HG03060 (cell line): ENCODE results near the gene SCFD2.
"Not testable (repeated sequence)": the region's sequence is repeated elsewhere in the genome, so short reads cannot be mapped to it uniquely, and the experiment has no call there.

Experiments used
- ATAC-seq: cut with Tn5 transposase; IDR thresholded peaks from one replicate; pipeline ENCODE4 v1.9.1; 2021; ENCODE audit warnings: low read depth, moderate number of reproducible peaks; ENCODE audit not compliant: unreplicated experiment

Gene SCFD2

DNA sequence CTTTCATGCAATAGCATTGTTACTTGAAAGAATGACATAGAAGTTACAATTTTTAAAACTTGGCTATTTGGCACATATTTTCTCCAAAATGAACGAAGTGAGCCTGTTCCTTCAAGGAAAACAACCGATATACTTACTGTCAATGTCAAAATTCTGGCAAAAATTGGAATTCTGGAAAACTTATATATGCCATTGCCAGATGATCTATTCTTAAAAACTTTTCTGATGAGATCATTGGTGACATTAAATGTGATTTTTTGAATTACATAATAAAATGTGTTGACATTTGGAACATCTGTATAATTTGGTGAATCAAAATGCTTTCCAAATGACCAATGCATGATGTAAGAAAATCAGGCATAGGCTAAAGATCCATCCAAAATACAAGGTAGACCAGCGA is 209.0 kb downstream of the SCFD2 start:
- ATAC-seq = no peak

DNA sequence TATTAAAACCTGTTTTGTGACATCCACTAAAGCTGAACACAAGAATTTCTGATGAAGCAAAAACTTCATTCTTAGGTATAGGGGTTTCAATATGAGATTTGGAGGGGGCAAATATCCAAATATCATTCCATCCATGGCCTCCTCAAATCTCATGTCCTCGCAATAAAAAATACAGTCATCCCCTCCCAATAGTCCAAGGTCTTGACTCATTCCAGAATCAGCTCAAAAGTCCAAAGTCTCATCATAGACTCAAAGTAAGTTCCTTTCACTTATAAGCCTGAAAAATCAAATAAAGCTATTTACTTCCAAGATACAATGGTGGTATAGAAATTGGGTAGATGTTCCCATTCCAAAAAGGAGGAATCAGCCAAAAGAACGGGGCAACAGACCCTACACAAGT is 213.4 kb downstream of the SCFD2 start:
- no peak for ATAC-seq

DNA sequence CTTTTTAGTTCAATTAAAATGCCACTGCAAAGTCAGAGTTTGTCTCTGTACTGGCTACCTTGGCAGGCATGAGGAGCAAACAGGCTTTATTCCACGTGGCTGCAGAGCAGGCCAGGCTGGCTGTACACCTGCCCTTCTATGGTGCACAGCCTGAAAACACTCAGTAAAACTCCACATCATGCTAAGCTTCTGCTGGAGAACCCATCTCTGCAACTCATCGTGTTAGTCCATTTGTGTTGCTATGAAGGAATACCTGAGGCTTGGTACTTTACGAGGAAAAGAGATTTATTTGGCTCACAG is 214.4 kb downstream of the SCFD2 start:
- no peak for ATAC-seq

DNA sequence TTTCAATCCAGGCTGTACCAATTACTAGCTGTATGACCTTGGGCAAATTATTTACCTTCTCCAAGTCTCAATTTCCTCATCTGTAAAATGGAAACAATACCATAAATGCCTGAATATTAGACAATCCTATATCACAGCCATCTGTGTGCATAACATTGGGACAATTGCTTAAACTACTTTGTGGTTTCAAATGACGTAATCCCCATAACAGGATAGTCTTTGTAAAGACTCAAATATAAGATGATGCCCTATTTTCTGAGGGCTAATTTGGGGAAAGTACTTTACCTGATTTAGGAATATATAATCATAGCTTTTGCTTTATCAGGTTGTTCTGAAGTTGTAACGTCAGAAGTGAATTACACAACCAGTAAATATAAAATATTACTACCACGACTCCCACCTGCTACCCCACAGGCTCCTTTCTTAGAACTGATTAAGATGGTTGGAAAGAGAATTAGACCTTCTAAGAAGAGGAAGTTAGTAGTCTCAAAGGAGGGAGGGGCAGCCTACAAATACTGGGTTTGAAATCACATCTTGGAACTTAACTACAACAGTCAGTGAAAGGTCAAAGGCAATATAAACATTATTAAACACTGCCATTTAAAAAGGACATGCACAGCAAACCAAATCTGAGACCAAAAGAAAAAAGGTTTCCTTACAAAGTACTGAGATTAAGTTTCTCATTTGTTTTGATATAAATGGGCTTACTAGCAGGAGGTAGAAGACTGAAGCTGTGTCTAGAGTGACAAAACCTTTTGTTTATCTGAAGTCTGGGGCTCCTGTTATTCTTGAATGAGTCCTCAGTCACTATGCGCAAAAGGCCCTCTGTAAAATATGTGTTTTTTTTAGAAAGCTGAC is 215.0 kb downstream of the SCFD2 start:
- no peak for ATAC-seq

DNA sequence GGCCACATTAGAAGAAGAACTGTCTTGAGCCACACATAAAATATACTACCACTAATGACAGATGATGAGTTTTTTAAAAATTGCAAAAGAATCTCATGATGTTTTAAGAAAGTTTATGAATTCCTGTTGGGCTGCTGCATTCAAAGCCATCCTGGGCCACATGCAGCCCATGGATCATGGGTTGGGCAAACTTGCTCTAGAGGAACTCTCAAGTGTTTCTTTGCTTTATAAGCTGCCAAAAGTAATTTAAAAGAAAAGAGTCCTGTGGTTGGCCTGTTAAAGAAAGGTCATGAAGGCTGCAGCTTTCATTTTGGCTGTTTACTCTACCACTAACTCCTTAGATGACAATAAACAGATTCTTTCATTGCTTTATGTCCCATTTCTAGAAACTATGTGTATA is 218.2 kb downstream of the SCFD2 start:
- ATAC-seq = no peak

DNA sequence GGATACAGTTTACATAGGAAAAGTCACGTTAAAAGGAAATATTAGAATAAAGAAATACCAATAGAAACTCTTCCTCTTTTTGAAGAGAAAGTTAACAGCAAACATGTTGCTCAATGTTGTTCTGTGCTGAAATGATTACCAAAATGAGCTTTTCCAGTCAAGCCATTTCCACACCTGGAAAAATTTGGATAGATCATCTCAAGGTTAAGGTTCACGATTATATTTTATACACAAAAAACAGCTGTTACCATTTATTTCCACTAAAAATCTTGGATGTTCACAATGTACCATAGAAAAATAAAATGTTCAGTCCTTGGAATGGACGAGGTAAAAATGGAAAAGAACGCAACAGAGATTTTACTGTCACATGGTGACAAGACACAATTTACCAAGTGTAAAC is 218.7 kb downstream of the SCFD2 start:
- ATAC-seq = no peak

DNA sequence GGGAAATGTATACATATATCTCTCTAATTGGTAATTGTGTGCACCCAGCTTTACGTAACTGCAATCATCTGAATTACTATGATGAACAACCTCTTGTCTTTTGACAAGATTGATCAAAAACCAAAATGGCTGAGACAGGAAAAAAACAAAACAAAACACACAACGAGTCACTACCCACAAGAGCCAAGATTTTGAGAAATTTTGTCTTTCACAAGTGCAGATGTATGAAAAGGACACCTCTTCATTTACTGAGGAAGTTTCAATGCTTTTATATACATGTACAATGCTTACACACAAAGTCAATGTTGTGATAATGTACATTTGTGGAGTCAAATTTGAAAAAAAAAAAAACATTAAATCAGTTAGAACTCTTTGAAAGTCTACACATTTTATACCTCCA is 224.6 kb downstream of the SCFD2 start:
- no peak for ATAC-seq

DNA sequence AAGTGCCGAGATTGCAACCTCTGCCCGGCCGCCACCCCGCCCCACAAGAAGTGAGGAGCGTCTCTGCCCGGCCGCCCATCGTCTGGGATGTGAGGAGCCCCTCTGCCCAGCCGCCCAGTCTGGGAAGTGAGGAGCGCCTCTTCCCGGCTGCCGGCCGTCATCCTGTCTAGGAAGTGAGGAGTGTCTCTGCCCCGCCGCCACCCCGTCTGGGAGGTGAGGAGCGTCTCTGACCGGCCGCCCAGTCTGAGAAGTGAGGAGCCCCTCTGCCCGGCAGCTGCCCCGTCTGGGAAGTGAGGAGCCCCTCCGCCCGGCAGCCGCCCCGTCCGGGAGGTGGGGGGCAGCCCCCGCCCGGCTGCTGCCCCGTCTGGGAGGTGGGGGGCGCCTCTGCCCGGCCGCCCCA is 226.6 kb downstream of the SCFD2 start:
- ATAC-seq = not testable (repeated sequence)

DNA sequence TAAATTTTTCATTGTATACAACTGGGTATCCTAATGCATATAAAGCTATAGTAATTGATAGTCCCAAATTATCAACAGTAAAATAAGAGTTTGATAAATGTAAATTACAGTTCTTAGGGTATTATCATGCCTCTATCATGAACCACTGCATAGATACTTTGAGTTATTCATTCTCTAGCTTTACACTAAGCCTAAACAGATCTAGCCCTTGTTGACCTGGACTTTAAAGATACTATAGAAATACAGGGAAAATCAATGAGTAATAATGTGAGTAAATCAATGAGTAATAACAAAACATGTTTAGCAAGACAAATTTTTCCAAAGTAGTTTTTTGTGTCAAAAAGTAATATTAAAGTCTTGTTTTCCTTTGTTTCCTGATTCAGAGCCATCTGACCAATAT is 228.4 kb downstream of the SCFD2 start:
- no peak for ATAC-seq

DNA sequence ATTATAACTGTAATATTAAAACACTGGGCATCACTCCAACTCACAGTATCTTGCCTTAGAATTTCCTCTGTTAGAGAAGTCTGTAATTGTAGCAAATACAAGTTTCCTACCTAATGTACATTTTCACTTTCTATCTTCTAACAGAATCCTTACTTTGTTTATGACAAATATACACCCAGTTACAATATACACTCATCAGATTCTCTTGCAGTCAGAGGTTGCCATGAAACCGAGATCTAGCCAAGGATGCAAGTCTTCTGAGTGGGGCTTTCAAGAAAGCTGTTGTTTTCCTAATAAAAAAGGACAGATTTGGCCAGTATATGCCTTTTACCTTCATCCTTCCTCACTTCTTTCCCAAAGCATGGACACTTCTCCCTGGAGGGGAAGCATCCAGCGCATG is 228.9 kb downstream of the SCFD2 start:
- no peak for ATAC-seq

DNA sequence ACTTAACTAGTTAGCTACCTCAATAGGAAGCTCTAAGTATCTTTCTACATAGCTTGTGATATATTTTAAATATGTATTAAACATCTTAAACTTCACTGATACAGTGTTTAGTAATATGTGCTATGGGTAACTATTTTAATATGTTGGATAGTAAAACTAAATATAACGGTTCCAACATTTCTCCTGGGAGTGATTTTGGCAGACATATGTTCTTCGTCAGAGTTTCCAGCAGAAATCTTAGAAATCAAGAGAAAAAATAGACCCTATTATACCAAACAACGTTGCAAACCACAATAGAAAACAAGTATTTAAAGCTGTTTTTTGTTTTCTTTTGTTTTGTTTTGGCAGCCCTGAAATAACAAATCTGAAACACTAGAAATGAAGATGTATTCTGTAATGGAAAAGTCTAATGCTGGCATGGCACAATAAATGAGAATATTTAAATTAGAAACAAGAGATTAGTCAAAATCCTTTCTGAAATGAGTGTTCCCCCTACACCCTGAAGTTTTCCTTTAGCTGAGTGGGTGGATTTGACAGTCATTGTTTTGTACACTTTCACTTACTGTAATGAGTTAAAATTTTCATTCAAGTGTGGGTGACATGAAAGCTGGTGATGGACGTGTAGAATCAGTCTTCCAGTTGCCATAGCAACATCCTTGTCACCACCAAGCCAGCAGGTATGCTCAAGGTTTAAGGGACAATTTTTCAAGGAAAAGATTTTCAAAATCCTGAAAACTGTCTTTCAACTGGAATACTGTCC is 233.5 kb downstream of the SCFD2 start:
- ATAC-seq = peak; percentile 44

DNA sequence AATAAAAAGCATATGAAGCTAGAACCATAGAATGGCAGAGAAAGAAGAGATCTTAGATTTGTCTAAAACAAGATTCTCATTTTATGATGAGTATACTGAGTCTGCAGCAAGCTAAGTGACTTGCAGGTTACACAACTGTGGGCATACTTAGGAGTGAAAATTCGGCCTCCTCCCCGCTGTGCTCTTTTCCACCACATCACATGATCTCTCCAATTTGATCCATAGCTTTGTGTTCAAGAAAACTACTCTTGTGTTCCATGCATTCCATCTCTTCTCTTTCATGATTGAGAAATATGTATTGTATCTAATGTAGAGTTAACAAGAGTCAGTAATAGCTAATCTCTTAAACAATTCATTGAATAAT is 234.3 kb downstream of the SCFD2 start:
- ATAC-seq = no peak

DNA sequence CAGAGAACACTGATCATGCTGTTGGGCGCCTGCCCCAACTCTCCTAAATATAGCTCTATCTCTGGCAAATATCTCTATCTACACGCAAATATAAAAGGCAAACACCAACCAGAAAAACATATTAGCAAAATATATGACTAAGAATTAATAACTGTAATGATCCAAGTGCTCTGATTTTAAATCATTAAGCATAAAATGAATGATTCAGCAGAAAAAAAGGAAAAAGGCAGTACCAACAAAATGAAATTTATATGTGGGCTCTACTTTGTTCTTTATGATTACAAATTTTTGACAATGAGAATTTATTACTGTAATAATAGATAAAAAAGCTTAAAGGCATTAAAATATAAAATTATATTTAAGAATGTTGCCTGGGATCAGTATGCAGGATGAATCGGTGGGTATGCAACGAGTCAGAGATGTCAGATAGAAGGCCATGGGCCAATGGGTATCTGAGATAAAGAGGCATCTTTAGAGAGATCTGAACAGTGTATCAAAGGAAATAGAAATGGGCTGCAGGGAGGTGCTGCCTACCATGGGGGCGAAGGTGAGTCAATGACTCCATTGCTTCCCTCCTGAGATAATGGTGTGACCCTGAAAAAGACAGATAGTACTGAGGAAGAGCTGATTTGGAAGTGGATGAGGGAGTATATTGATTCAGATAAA is 234.8 kb downstream of the SCFD2 start:
- no peak for ATAC-seq

DNA sequence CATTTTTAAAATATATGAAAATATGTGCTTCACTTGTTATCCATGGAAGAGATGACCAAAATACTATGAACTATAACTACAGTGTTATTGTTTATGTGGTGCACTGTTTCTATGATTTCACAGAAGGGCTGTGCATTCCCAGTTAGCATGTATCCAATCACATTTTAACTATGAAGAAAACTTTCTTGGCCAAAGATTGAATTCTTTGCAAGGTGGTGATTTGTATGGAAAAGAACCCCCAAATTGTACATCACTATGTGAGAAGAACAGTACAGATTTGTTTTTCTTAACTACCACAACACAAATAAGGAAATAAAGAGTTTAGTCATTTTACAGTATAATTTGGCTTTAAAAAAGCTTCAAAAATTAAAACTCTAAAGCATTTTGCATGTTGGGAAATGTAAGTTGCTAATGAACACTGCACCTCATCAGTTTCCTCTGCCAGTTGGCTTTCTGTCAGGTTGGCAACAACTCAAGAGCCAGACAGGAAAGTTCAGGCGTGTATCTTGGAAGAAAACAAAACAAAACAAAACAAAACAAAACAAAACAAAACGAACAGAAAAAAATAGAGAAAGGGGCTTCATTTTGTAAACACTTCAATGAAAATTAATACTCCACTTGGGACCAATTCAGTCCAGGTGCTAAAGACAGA is 237.0 kb downstream of the SCFD2 start:
- no peak for ATAC-seq

DNA sequence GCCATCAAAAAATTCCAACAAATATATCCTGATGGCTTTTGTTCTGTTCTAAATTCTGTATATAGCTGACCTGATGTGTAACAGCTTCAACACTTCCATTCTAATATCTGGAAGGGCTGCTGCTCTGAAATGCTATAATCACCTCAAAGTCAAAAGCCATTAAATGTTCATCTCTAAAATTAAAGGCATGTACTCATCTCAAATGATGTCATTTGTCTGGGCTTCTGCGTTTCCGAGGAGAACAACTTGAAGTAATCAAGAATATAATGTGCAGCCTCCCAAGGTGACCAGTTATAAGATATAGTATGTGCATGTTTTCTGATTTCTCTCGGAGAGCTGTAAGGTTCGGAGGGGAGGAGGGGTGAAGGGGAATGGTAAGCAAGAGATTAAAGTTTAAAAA is 237.6 kb downstream of the SCFD2 start:
- no peak for ATAC-seq

DNA sequence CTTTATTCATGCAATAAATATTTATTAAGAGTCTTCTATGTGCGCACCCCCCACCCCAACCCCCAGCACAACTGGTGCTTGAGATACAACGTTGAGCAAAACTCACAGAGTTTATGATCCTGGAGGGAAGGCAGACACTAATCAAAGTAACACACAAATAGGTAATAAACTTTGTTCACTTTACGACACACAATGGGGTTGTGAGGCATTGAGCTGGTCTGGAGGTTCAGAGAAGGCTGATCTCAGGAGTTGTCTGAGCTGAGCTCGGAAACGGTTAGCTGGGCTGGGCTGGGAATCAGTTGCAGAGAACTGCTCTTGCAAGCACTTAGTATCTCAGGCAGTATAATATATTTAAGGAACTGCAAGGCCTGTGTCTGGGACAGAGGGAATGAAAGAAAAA is 238.5 kb downstream of the SCFD2 start:
- no peak for ATAC-seq

DNA sequence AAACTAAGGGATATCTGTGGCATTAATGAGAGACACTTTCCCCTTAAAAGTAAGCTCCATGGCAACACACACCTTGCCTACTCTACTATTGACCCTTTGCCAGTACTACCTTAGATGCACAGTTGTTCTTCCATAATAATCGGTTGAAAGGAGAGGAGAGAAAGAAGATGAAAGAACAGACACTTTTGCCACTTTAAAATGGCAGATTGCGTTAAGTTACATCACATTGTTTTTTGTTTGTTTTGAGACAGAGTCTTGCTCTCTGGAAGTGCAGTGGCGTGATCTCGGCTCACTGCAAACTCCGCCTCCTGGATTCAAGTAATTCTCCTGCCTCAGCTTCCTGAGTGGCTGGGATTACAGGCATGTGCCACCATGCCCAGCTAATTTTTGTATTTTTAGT is 239.8 kb downstream of the SCFD2 start:
- no peak for ATAC-seq

DNA sequence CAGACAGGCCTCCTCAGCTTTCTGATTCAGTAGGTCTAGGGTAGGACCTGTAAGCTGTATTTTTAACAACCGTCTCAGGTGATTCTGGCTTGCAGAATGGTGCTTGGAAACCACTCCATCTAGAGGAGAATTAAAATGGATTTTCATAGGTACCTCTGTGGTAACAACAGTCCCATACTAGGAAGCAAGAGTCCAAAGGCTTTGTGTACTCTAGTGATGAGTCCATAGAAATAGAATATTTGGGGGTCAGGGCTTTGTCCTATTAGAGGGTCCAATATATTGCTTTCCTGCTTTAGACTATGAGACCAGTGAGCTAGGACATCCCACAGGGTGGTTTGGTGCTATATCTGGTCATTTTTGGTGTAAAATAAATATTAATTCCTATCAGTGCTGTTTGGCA is 242.0 kb downstream of the SCFD2 start:
- no peak for ATAC-seq

DNA sequence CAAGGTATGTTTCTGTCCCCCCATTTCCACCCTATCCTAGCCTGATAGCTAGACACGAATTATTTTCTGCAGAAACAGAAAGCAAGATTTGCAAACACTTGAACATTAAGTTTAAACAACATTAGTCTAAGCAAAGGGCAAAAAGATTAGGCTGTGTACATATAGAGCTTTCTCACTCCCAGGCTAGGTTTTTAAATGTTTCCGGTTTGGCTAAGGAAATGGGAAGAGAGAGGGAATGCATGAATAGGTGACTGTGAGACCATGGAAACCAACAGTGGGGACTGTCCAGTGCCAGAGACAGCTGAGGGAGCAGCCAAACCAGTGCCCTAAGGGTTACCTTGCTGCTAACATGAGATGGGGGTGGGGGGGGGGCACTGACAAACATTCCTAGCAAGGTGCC is 242.7 kb downstream of the SCFD2 start:
- no peak for ATAC-seq

DNA sequence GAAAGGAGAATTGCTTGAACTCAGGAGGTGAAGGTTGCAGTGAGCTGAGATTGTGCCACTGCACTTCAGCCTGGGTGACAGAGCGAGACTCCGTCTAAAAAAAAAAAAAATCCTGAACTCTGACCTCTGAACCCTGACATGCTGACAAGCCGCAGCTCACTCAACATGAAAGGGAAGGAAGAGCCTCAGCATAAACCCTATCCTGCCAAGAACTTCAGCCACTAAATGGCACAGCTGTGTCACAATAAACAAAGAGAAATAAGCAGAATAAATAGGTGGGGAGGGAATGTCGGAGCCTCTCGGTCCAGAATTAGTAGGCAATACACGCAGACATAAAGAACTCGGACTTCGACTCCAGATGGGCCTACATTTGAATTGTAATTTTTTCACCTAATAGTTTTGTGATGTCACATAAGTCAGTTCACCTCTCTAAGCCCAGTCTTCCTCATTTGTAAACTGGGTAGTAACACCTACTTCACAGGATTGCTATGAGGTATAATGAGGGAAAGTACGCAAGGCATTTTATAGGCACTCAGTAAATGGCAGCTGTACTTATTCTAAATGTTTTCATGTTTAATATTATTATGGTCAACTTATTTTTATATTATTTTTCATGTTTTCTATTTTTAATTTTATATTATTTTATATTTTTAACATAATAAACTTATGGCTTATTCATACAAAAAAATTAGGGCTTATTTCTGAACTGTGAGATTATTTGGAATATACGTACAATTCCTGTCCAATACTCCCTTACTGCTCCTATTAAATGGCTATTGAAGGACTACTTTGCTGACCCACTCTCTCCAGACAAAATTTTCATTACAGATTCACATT is 243.4 kb downstream of the SCFD2 start:
- no peak for ATAC-seq
